Esophagus squamous epithelium (tissue), 4 donors: ENCODE measurements around the gene CACNA1D.

ENCODE experiments used
- POLR2A ChIP-seq, 4 donors: fragments of 450-650 bp; IDR thresholded peaks; one replicate each; pipeline ENCODE4 v1.6.1; 2017; ENCODE audit warnings: antibody characterized with exemption in 4 of 4, mild to moderate bottlenecking in 4 of 4, moderate library complexity in 3 of 4
- TF ChIP-seq, protein P1 (sequence below), 6 experiments: fragments of 450-650 bp in 4 of 6; fragments of 200-600 bp in 2 of 6; sonication (generic) in 2 of 6; IDR thresholded peaks; one replicate each; pipeline ENCODE4 v1.5.1; 2016 to 2019; ENCODE audit warnings: antibody characterized with exemption in 6 of 6, mild to moderate bottlenecking in 4 of 6, moderate library complexity in 4 of 6

DNA sequence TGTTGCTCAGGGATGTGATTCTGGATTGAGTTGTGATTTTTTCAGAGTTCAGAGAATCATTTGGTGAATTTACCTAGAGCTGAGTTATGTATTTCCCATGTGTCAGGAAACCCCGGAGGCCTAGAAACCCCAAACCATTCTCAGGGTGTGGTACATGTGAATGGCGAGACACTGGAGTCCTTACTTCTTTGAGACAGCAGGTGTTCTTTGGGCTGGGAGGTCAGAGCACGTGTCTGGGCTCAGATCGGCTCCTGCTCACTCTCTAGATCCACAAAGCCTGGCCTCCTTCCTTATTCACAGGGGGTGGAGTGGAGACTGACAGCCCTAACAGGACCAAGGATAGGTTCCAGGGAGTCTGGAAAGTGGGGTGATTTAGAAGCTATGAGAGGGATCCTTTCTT, 206.0 kb downstream of the CACNA1D start:
- no peak for TF ChIP-seq POLR2A (IDR thresholded peaks at IDR 0.05)
- TF ChIP-seq, protein P1, sequence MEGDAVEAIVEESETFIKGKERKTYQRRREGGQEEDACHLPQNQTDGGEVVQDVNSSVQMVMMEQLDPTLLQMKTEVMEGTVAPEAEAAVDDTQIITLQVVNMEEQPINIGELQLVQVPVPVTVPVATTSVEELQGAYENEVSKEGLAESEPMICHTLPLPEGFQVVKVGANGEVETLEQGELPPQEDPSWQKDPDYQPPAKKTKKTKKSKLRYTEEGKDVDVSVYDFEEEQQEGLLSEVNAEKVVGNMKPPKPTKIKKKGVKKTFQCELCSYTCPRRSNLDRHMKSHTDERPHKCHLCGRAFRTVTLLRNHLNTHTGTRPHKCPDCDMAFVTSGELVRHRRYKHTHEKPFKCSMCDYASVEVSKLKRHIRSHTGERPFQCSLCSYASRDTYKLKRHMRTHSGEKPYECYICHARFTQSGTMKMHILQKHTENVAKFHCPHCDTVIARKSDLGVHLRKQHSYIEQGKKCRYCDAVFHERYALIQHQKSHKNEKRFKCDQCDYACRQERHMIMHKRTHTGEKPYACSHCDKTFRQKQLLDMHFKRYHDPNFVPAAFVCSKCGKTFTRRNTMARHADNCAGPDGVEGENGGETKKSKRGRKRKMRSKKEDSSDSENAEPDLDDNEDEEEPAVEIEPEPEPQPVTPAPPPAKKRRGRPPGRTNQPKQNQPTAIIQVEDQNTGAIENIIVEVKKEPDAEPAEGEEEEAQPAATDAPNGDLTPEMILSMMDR (IDR thresholded peaks at IDR 0.05): no peak
